Chondrocyte (in vitro differentiated cells): ENCODE data around the gene NPR1. TPM values are rescaled to one million over a fixed set of nuclear protein-coding genes. Genes with fewer than 3 reads are reported as not detected.
"Not testable (repeated sequence)": the region's sequence is repeated elsewhere in the genome, so short reads cannot be mapped to it uniquely, and the experiment has no call there.

Experiments
- DNase-seq: peaks from one replicate; pipeline ENCODE4 v3.0.0; 2021; ENCODE audit warnings: mixed read lengths, low spot score
- H3K27ac Mint-ChIP-seq: one replicate; pipeline ENCODE4 v1.8.0; 2021; ENCODE audit warnings: mild to moderate bottlenecking, moderate library complexity, mixed read lengths; ENCODE audit not compliant: unreplicated experiment
- H3K27me3 Mint-ChIP-seq: 2 replicates; pipeline ENCODE4 v1.8.0; 2021; ENCODE audit warnings: low read depth, mixed read lengths
- H3K36me3 Mint-ChIP-seq: 2 replicates; pipeline ENCODE4 v1.8.0; 2021; ENCODE audit warnings: low read depth, mixed read lengths
- H3K4me1 Mint-ChIP-seq: 2 replicates; pipeline ENCODE4 v1.8.0; 2021; ENCODE audit warnings: low read depth, mild to moderate bottlenecking, mixed read lengths
- H3K4me3 Mint-ChIP-seq: one replicate; pipeline ENCODE4 v1.8.0; 2021; ENCODE audit warnings: mild to moderate bottlenecking, moderate library complexity, mixed read lengths; ENCODE audit not compliant: unreplicated experiment
- H3K9me3 Mint-ChIP-seq: 2 replicates; pipeline ENCODE4 v1.8.0; 2021; ENCODE audit warnings: low read depth, mixed read lengths
- total RNA-seq: library from RNA; stranded (reverse); gene quantifications from 3 replicates; pipeline ENCODE4 v1.2.1, GENCODE V29; 2021
- TF ChIP-seq, protein P1 (sequence below): fragments of 200-600 bp; sonication (generic); IDR thresholded peaks from 2 replicates; pipeline ENCODE4 v1.5.0; 2021; ENCODE audit warnings: antibody characterized with exemption, mild to moderate bottlenecking, moderate library complexity

The NPR1 gene
- total RNA-seq, 1 donor from 2014 or later: 0.27 TPM

DNA sequence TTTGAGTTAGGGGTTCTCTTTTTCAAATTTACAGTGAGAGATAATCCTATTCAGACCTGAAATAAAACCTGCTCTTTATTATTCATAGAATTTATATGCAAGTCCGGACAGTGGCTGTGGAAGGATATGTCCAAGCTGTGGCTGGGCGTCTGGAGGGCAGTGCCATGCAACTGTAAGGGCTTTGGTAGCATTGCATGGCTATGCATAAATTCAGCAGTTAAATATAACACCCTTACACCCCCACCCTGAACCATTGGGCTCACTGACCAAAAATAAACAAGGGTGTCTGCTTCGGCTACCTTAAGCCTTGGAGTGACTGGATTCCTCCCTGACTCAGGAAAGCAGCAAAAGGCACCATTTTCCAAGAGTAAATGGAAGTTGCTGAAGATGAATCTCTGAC, 39.2 kb upstream of the NPR1 start:
- peak; percentile 20 for DNase-seq
- Mint-ChIP-seq H3K27me3 (no peaks in the 10 kb centered on the region), H3K27ac (no peak overlapping the region), H3K4me3 (no peak overlapping the region), H3K9me3 (no peaks in the 10 kb centered on the region), H3K36me3 (peaks cover 50% of the 10 kb centered on the region), H3K4me1 (peaks cover 21% of the 10 kb centered on the region)
- TF ChIP-seq, protein P1, sequence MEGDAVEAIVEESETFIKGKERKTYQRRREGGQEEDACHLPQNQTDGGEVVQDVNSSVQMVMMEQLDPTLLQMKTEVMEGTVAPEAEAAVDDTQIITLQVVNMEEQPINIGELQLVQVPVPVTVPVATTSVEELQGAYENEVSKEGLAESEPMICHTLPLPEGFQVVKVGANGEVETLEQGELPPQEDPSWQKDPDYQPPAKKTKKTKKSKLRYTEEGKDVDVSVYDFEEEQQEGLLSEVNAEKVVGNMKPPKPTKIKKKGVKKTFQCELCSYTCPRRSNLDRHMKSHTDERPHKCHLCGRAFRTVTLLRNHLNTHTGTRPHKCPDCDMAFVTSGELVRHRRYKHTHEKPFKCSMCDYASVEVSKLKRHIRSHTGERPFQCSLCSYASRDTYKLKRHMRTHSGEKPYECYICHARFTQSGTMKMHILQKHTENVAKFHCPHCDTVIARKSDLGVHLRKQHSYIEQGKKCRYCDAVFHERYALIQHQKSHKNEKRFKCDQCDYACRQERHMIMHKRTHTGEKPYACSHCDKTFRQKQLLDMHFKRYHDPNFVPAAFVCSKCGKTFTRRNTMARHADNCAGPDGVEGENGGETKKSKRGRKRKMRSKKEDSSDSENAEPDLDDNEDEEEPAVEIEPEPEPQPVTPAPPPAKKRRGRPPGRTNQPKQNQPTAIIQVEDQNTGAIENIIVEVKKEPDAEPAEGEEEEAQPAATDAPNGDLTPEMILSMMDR: no peak

DNA sequence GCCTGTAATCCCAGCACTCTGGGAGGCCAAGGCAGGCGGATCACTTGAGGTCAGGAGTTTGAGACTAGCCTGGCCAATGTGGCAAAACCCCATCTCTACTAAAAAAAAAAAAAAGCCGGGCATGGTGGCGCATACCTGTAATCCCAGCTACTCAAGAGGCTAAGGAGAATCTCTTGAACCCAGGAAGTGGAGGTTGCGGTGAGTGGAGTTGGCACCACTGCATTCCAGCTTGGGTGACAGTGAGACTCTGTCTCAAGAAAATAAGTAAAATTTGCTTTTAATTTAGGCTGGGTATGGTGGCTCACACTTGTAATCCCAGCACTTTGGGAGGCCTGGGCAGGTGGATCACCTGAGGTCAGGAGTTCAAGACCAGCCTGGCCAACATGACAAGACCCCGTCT, 38.3 kb upstream of the NPR1 start:
- not testable (repeated sequence) for H3K27me3 Mint-ChIP-seq, H3K9me3 Mint-ChIP-seq, H3K27ac Mint-ChIP-seq, DNase-seq, H3K4me3 Mint-ChIP-seq
- H3K4me1 Mint-ChIP-seq: peaks cover 16% of the 10 kb centered on the region
- peaks cover 53% of the 10 kb centered on the region for H3K36me3 Mint-ChIP-seq

DNA sequence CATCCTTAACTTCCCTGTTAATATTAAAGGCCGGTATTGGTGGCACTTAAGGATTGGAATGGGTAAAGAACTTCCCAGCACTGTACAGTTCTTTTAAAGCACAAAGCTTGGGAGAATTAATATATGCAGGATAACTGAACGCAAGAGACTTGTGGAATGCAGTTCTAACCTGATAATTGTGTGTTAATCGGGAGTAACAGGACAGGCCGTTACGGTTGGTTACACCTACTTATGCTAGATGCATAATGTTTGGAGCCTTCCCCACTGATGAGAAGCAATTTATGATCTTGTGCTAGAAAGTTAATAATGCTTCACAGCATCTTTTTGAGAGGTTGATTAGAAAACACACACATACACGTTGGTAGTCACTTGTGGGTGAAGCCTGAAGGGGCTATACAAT, 37.6 kb upstream of the NPR1 start:
- Mint-ChIP-seq H3K4me3 (no peak overlapping the region), H3K27ac (no peak overlapping the region), H3K9me3 (no peaks in the 10 kb centered on the region), H3K4me1 (peaks cover 10% of the 10 kb centered on the region), H3K36me3 (peaks cover 58% of the 10 kb centered on the region), H3K27me3 (no peaks in the 10 kb centered on the region)
- TF ChIP-seq, protein P1: no peak
- no peak for DNase-seq

DNA sequence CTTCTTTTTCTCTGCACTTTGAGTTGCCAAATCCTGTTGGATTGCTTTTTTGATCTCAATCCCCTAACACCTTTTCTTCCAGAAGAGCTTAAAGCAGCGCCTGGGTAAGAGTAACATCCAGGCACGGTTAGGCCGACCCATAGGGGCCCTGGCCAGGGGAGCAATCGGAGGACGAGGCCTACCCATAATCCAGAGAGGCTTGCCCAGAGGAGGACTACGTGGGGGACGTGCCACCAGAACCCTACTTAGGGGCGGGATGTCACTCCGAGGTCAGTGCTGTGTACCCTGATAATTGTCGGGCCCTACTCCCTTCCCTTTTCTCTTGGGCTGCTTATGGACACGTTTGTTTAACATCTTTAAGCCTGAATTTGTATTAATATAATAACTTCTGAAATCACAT, 36.3 kb upstream of the NPR1 start:
- TF ChIP-seq, protein P1: no peak
- H3K9me3 Mint-ChIP-seq: no peaks in the 10 kb centered on the region
- DNase-seq: peak; percentile 62
- H3K27ac Mint-ChIP-seq: no peak overlapping the region
- peaks cover 53% of the 10 kb centered on the region for H3K36me3 Mint-ChIP-seq
- H3K27me3 Mint-ChIP-seq: no peaks in the 10 kb centered on the region
- H3K4me1 Mint-ChIP-seq: peaks cover 5% of the 10 kb centered on the region
- H3K4me3 Mint-ChIP-seq: no peak overlapping the region

DNA sequence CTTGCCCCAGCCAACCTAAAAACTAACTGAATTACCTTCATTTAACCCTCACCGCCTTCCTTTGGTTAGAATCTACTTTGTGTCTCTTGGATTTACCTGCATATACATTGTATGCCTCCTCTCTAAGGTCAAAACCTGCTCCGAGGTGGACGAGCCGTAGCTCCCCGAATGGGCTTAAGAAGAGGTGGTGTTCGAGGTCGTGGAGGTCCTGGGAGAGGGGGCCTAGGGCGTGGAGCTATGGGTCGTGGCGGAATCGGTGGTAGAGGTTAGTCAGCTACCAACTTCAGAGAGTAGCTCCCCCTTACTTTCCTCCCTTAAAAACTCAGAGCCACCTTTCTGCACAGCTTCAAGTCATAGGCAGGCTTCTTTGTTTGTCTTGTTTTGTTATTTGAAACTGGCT, 35.4 kb upstream of the NPR1 start:
- Mint-ChIP-seq H3K4me3 (no peak overlapping the region), H3K27ac (no peak overlapping the region), H3K4me1 (no peaks in the 10 kb centered on the region), H3K9me3 (no peaks in the 10 kb centered on the region), H3K27me3 (no peaks in the 10 kb centered on the region), H3K36me3 (peaks cover 49% of the 10 kb centered on the region)
- TF ChIP-seq, protein P1: no peak
- DNase-seq: peak; percentile 68

DNA sequence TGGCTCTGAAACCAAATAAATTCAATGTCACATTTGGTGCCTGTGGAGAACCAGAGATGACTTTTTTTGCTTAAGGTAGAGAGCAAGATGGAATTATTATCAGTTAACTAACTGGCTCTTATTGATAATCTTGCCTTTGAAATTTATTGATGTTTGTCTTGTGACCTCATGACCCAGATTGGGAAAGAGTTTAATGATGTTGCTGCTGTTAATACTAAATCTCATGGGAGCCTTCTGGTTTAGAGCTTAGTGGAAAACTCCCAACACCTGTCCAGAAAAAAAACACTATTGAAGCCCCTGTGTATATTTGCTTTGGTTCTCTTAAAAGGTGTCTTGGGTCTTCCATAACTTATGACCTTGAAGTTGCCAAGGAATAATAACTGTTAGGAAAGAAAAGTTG, 34.7 kb upstream of the NPR1 start:
- DNase-seq: no peak
- no peaks in the 10 kb centered on the region for H3K27me3 Mint-ChIP-seq
- no peaks in the 10 kb centered on the region for H3K4me1 Mint-ChIP-seq
- H3K36me3 Mint-ChIP-seq: peaks cover 46% of the 10 kb centered on the region
- no peaks in the 10 kb centered on the region for H3K9me3 Mint-ChIP-seq
- H3K27ac Mint-ChIP-seq: no peak overlapping the region
- TF ChIP-seq, protein P1: no peak
- H3K4me3 Mint-ChIP-seq: no peak overlapping the region
